Keratinocyte (primary cell): ENCODE data around the gene ATP8A1. TPM values are rescaled to one million over a fixed set of nuclear protein-coding genes. Genes with fewer than 3 reads are reported as not detected.

Source experiments
- DNase-seq: peaks from one replicate; pipeline ENCODE4 v3.0.0-alpha.2; 2011; ENCODE audit warnings: low read depth, missing footprints, low spot score
- FAIRE-seq: peaks from 2 replicates; lab custom pipeline; 2011; peaks lifted over from hg19 to GRCh38; lab: Jason Lieb, UNC
- H2AFZ ChIP-seq: 2 replicates; pipeline ENCODE4 v1.6.0; 2012; ENCODE audit warnings: low read length, control low read depth, inconsistent platforms; ENCODE audit not compliant: control insufficient read depth
- H3K27ac ChIP-seq: 2 replicates; pipeline ENCODE4 v1.5.1; 2011; ENCODE audit warnings: low read length; ENCODE audit not compliant: control insufficient read depth, insufficient read depth
- H3K27me3 ChIP-seq: 3 replicates; pipeline ENCODE4 v1.6.0; 2011; ENCODE audit warnings: low read length; ENCODE audit not compliant: control insufficient read depth, insufficient read depth; ENCODE audit errors: extremely low read depth
- H3K36me3 ChIP-seq, 2 experiments: 2 replicates in 1 of 2; 3 replicates in 1 of 2; pipeline ENCODE4 v1.5.1; 2011; ENCODE audit warnings: low read length in 2 of 2, mild to moderate bottlenecking in 1 of 2; ENCODE audit not compliant: control insufficient read depth in 2 of 2, insufficient read depth in 2 of 2; ENCODE audit errors: extremely low read depth in 1 of 2
- H3K4me1 ChIP-seq: 3 replicates; pipeline ENCODE4 v1.5.1; 2011; ENCODE audit warnings: low read length; ENCODE audit not compliant: control insufficient read depth, insufficient read depth; ENCODE audit errors: extremely low read depth
- H3K4me2 ChIP-seq: 3 replicates; pipeline ENCODE4 v1.6.0; 2011; ENCODE audit warnings: low read depth, low read length; ENCODE audit not compliant: control insufficient read depth, insufficient read depth; ENCODE audit errors: extremely low read depth
- H3K4me3 ChIP-seq, 3 experiments: fragments of 200-600 bp in 1 of 3; sonication (generic) in 1 of 3; 2 replicates in 2 of 3; 3 replicates in 1 of 3; pipeline ENCODE4 v1.5.1; 2011 to 2016; ENCODE audit warnings: low read length in 3 of 3, mild to moderate bottlenecking in 3 of 3, control low read depth in 2 of 3, inconsistent platforms in 1 of 3, low read depth in 1 of 3, mixed read lengths in 1 of 3, mixed run types in 1 of 3, moderate library complexity in 1 of 3; ENCODE audit not compliant: control insufficient read depth in 2 of 3, insufficient read depth in 2 of 3; ENCODE audit errors: extremely low read depth in 1 of 3
- H3K79me2 ChIP-seq: 2 replicates; pipeline ENCODE4 v1.6.0; 2012; ENCODE audit warnings: low read length; ENCODE audit not compliant: control insufficient read depth, insufficient read depth
- H3K9ac ChIP-seq: 3 replicates; pipeline ENCODE4 v1.6.0; 2011; ENCODE audit warnings: low read length; ENCODE audit not compliant: control insufficient read depth, insufficient read depth; ENCODE audit errors: extremely low read depth
- H3K9me1 ChIP-seq: 3 replicates; pipeline ENCODE4 v1.6.0; 2011; ENCODE audit warnings: low read length; ENCODE audit not compliant: control insufficient read depth, insufficient read depth; ENCODE audit errors: extremely low read depth
- H3K9me3 ChIP-seq: 2 replicates; pipeline ENCODE4 v1.5.1; 2012; ENCODE audit warnings: low read depth, low read length; ENCODE audit not compliant: control insufficient read depth
- H4K20me1 ChIP-seq: 3 replicates; pipeline ENCODE4 v1.6.0; 2011; ENCODE audit warnings: low read length; ENCODE audit not compliant: control insufficient read depth, insufficient read depth; ENCODE audit errors: extremely low read depth
- CTCF ChIP-seq, 3 experiments: IDR thresholded peaks in 1 of 3; conservative IDR thresholded peaks in 1 of 3; optimal IDR thresholded peaks in 1 of 3; 2 replicates in 2 of 3; 3 replicates in 1 of 3; pipeline versions ENCODE3 to v1.5.1; 2011; ENCODE audit warnings: low read length in 3 of 3, mild to moderate bottlenecking in 3 of 3, moderate library complexity in 2 of 3, control low read depth in 1 of 3, inconsistent platforms in 1 of 3; ENCODE audit not compliant: insufficient read depth in 2 of 3; ENCODE audit errors: extremely low read depth in 1 of 3
- EZH2 ChIP-seq: IDR thresholded peaks from one replicate; pipeline ENCODE4 v1.6.1; 2012; ENCODE audit warnings: inconsistent platforms, mild to moderate bottlenecking, low read length, moderate library complexity
- dilution Hi-C: fragments of 300-500 bp; cut with MboI; formaldehyde crosslinking; loops from one replicate; pipeline ENCODE4 v1.7.0; 2020; ENCODE audit warnings: low sequenced_read_pairs; ENCODE audit not compliant: extremely low pct_ligation_motif_present
- polyA plus RNA-seq, 5 experiments: library from polyadenylated mRNA; depleted of rRNA in 3 of 5; stranded (reverse) in 3 of 5; stranded (forward) in 1 of 5; unstranded in 1 of 5; fragments of >200 nt; gene quantifications; 1 replicate in 1 of 5; 2 replicates in 3 of 5; 3 replicates in 1 of 5; pipeline versions ENCODE4 v1.2.1 to v1.2.3, GENCODE V29; 2011 to 2012; ENCODE audit warnings: missing spikeins in 2 of 5, low read depth in 1 of 5, low replicate concordance in 1 of 5

Gene ATP8A1
- polyA plus RNA-seq, 1 donor (not counting 4 experiments of a cell fraction or from before 2014, with no cell fraction given) = 0.20 TPM

- H3K27me3 ChIP-seq = no peaks in the 10 kb centered on the region
- H2AFZ ChIP-seq = no peak overlapping the region
- dilution Hi-C loops = no loop called here
- no peaks in the 10 kb centered on the region for H4K20me1 ChIP-seq
- no peak for DNase-seq
- no peak for FAIRE-seq
- no peaks in the 10 kb centered on the region for H3K79me2 ChIP-seq
- no peaks in the 10 kb centered on the region for H3K9me3 ChIP-seq
- H3K27ac ChIP-seq = no peak overlapping the region
- TF ChIP-seq EZH2 = no peak
- TF ChIP-seq CTCF (optimal IDR thresholded peaks at IDR 0.05 in 1 of 3, IDR thresholded peaks at IDR 0.05 in 1 of 3, conservative IDR thresholded peaks at IDR 0.05 in 1 of 3; ENCODE audit: extremely low read depth in 1 of 3, insufficient read depth in 2 of 3, low read length in 3 of 3) = no peak
- H3K9me1 ChIP-seq = no peaks in the 10 kb centered on the region
- no peaks in the 10 kb centered on the region for H3K36me3 ChIP-seq
- no peak overlapping the region for H3K4me2 ChIP-seq
- H3K4me3 ChIP-seq = no peak overlapping the region
- no peak overlapping the region for H3K9ac ChIP-seq
- no peaks in the 10 kb centered on the region for H3K4me1 ChIP-seq
Observed at GRCh38 chr4:42561031-42561430, 95.9 kb downstream of the ATP8A1 start.

- no peaks in the 10 kb centered on the region for H3K9me1 ChIP-seq
- H3K4me3 ChIP-seq = no peak overlapping the region
- no peak for TF ChIP-seq CTCF (optimal IDR thresholded peaks at IDR 0.05 in 1 of 3, IDR thresholded peaks at IDR 0.05 in 1 of 3, conservative IDR thresholded peaks at IDR 0.05 in 1 of 3; ENCODE audit: extremely low read depth in 1 of 3, insufficient read depth in 2 of 3, low read length in 3 of 3)
- no peak for TF ChIP-seq EZH2
- no peaks in the 10 kb centered on the region for H3K4me1 ChIP-seq
- dilution Hi-C loops = no loop called here
- H3K27ac ChIP-seq = no peak overlapping the region
- no peaks in the 10 kb centered on the region for H3K36me3 ChIP-seq
- H3K9ac ChIP-seq = no peak overlapping the region
- no peak for DNase-seq
- H4K20me1 ChIP-seq = no peaks in the 10 kb centered on the region
- no peaks in the 10 kb centered on the region for H3K79me2 ChIP-seq
- H3K27me3 ChIP-seq = no peaks in the 10 kb centered on the region
- no peak overlapping the region for H2AFZ ChIP-seq
- no peaks in the 10 kb centered on the region for H3K9me3 ChIP-seq
- no peak overlapping the region for H3K4me2 ChIP-seq
- no peak for FAIRE-seq
Observed at GRCh38 chr4:42560467-42560861, 96.4 kb downstream of the ATP8A1 start.
